ENCODE measurements around the gene SETDB2.

DNA sequence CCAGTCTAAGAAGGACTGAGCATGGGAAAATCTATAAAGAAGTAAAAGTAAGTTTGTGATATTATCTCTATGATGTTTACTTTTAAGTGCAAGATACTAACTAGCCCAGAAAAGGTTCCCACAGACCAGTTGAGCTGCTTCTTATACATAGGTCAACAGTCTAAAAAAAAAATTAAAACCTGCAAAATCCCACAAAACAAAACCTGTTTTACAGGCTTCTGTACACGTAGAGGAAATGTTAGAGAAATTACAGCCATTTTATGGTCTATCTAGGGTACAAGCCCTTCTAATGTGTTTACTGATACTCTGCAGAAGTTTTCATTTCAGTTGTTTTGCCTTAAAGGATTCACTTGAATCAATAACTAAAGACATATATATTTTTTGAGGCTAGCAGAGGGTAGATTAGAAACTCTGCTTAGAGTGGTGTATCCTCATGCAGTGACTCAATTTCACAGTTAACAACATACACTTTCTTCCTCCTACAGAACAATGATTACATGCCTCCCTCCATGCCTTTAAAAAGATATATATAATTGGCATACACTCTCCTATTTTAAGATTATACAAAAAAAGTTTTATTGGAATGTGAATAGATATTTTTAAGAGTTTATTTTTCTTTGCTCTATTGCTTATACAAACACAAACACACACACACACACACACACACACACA is 44.1 kb upstream of the SETDB2 start:
- TF ChIP-seq, protein P1, sequence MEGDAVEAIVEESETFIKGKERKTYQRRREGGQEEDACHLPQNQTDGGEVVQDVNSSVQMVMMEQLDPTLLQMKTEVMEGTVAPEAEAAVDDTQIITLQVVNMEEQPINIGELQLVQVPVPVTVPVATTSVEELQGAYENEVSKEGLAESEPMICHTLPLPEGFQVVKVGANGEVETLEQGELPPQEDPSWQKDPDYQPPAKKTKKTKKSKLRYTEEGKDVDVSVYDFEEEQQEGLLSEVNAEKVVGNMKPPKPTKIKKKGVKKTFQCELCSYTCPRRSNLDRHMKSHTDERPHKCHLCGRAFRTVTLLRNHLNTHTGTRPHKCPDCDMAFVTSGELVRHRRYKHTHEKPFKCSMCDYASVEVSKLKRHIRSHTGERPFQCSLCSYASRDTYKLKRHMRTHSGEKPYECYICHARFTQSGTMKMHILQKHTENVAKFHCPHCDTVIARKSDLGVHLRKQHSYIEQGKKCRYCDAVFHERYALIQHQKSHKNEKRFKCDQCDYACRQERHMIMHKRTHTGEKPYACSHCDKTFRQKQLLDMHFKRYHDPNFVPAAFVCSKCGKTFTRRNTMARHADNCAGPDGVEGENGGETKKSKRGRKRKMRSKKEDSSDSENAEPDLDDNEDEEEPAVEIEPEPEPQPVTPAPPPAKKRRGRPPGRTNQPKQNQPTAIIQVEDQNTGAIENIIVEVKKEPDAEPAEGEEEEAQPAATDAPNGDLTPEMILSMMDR (IDR thresholded peaks at IDR 0.05): no peak
- no peak for TF ChIP-seq POLR2A (IDR thresholded peaks at IDR 0.05)
